Liver (tissue), 9 donors: ENCODE results near the gene TJAP1. TPM values are rescaled to one million over a fixed set of nuclear protein-coding genes. Genes with fewer than 3 reads are reported as not detected.
"Not testable (repeated sequence)": the region's sequence is repeated elsewhere in the genome, so short reads cannot be mapped to it uniquely, and the experiment has no call there.

Experiments used
- DNase-seq: peaks from one replicate; pipeline ENCODE4 v3.0.0-alpha.2; 2017; ENCODE audit warnings: low spot score
- H3K27ac ChIP-seq, 2 donors: one replicate each; pipeline ENCODE4 v1.7.0; 2013; ENCODE audit warnings: inconsistent platforms in 2 of 2, low read length in 2 of 2, control low read depth in 1 of 2, low read depth in 1 of 2, mild to moderate bottlenecking in 1 of 2
- H3K27me3 ChIP-seq, 4 donors: one replicate each; pipeline versions ENCODE4 v1.6.1 to v1.7.0; 2013; ENCODE audit warnings: low read length in 3 of 4, inconsistent platforms in 1 of 4, mild to moderate bottlenecking in 1 of 4, moderate library complexity in 1 of 4; ENCODE audit not compliant: control insufficient read depth in 4 of 4, insufficient read depth in 4 of 4
- H3K36me3 ChIP-seq, 4 donors: one replicate each; pipeline versions ENCODE4 v1.6.1 to v1.7.0; 2013; ENCODE audit warnings: low read length in 3 of 4, mild to moderate bottlenecking in 3 of 4, low read depth in 1 of 4, moderate library complexity in 1 of 4; ENCODE audit not compliant: control insufficient read depth in 4 of 4, insufficient read depth in 3 of 4
- H3K4me1 ChIP-seq, 4 donors: one replicate each; pipeline versions ENCODE4 v1.6.1 to v1.7.0; 2013; ENCODE audit warnings: low read length in 3 of 4, mild to moderate bottlenecking in 3 of 4, moderate library complexity in 1 of 4; ENCODE audit not compliant: control insufficient read depth in 4 of 4, insufficient read depth in 4 of 4
- H3K4me3 ChIP-seq, 3 donors: one replicate each; pipeline versions ENCODE4 v1.6.1 to v1.7.0; 2013; ENCODE audit warnings: low read length in 3 of 3, control low read depth in 1 of 3, low read depth in 1 of 3, mild to moderate bottlenecking in 1 of 3
- H3K9ac ChIP-seq, 2 donors: one replicate each; pipeline ENCODE4 v1.7.0; 2013; ENCODE audit warnings: low read length in 2 of 2, mild to moderate bottlenecking in 2 of 2, moderate library complexity in 2 of 2, control low read depth in 1 of 2, low read depth in 1 of 2
- H3K9me3 ChIP-seq, 4 donors: one replicate each; pipeline versions ENCODE4 v1.6.1 to v1.7.0; 2013; ENCODE audit warnings: low read length in 3 of 4; ENCODE audit not compliant: control insufficient read depth in 4 of 4
- EGR1 ChIP-seq, 2 donors: IDR thresholded peaks; 2 replicates each; pipeline ENCODE4 v1.6.1; 2016 to 2018; ENCODE audit warnings: antibody characterized with exemption in 2 of 2, low read depth in 2 of 2
- FOXA1 ChIP-seq: IDR thresholded peaks from 2 replicates; pipeline ENCODE4 v1.6.1; 2016; ENCODE audit warnings: antibody characterized with exemption
- FOXA2 ChIP-seq: IDR thresholded peaks from 2 replicates; pipeline ENCODE4 v1.6.1; 2016; ENCODE audit warnings: antibody characterized with exemption
- GABPA ChIP-seq, 2 donors: IDR thresholded peaks in 1 of 2; conservative IDR thresholded peaks in 1 of 2; 2 replicates each; pipeline ENCODE4 v1.6.1; 2016; ENCODE audit warnings: antibody characterized with exemption in 2 of 2, mild to moderate bottlenecking in 1 of 2, moderate library complexity in 1 of 2
- HNF4A ChIP-seq, 2 donors: conservative IDR thresholded peaks; 2 replicates each; pipeline ENCODE4 v1.6.1; 2016; ENCODE audit warnings: antibody characterized with exemption in 2 of 2, mild to moderate bottlenecking in 2 of 2
- HNF4G ChIP-seq: IDR thresholded peaks from 2 replicates; pipeline ENCODE4 v1.6.1; 2016; ENCODE audit warnings: antibody characterized with exemption
- JUND ChIP-seq, 2 donors: IDR thresholded peaks; 2 replicates each; pipeline ENCODE4 v1.6.1; 2016; ENCODE audit warnings: antibody characterized with exemption in 2 of 2
- NR2F2 ChIP-seq: IDR thresholded peaks from 2 replicates; pipeline ENCODE4 v1.6.1; 2016; ENCODE audit warnings: antibody characterized with exemption
- RAD21 ChIP-seq, 2 donors: IDR thresholded peaks; 2 replicates each; pipeline ENCODE4 v1.6.1; 2016; ENCODE audit warnings: antibody characterized with exemption in 2 of 2, mild to moderate bottlenecking in 2 of 2
- SP1 ChIP-seq: IDR thresholded peaks from 2 replicates; pipeline ENCODE4 v1.6.1; 2018; ENCODE audit warnings: antibody characterized with exemption, mild to moderate bottlenecking
- TAF1 ChIP-seq: conservative IDR thresholded peaks from 2 replicates; pipeline ENCODE4 v1.6.1; 2016; ENCODE audit warnings: antibody characterized with exemption, mild to moderate bottlenecking
- YY1 ChIP-seq: IDR thresholded peaks from 2 replicates; pipeline ENCODE4 v1.6.1; 2016; ENCODE audit warnings: antibody characterized with exemption, mild to moderate bottlenecking
- ZBTB33 ChIP-seq: IDR thresholded peaks from 2 replicates; pipeline ENCODE4 v1.6.1; 2016; ENCODE audit warnings: antibody characterized with exemption
- WGBS: extraction: QIAGEN DNeasy Blood & Tissue Kit; methylation state at CpG from one replicate; pipeline ENCODE4 v1.1.7; 2013; 5-methylcytosine and 5-hydroxymethylcytosine counted together
- polyA plus RNA-seq, 2 donors: library from polyadenylated mRNA; stranded (reverse) in 1 of 2; unstranded in 1 of 2; fragments of 200-250 nt in 1 of 2; fragments of >200 nt in 1 of 2; fragmentation: Nextera tagmentation in 1 of 2; extraction: Ambion mirVana in 1 of 2; gene quantifications; one replicate each; pipeline versions ENCODE4 v1.2.1 to v1.2.3, GENCODE V29; 2013 to 2015
- total RNA-seq, 2 donors: library from RNA; depleted of rRNA; stranded (reverse); fragments of >200 nt; gene quantifications; one replicate each; pipeline ENCODE4 v1.2.3, GENCODE V29; 2014
- donor health status: healthy.
- donor health status: healthy.
- donor health status: healthy.
- donor health status: healthy.
- donor health status: healthy.

TJAP1 gene
- total and polyA plus RNA-seq, 4 donors = 6.9 to 10.3 (median 7.8) TPM

- Histone ChIP-seq H3K9me3 (no peaks in the 10 kb centered on the region), H3K27ac (no peak overlapping the region), H3K4me1 (no peaks in the 10 kb centered on the region), H3K27me3 (no peaks in the 10 kb centered on the region), H3K4me3 (no peak overlapping the region), H3K9ac (no peak overlapping the region), H3K36me3 (peaks cover 18 to 89% (median 65%) of the 10 kb centered on the region in 4 donors)
- DNase-seq = no peak
- 86% methylated on average over 10 of the region's 10 CpGs for WGBS
- TF ChIP-seq HNF4A (conservative IDR thresholded peaks at IDR 0.05) (no peak), GABPA (IDR thresholded peaks at IDR 0.05 in 1 of 2, conservative IDR thresholded peaks at IDR 0.05 in 1 of 2) (no peak), EGR1 (IDR thresholded peaks at IDR 0.05; ENCODE audit: low read depth in 2 of 2) (no peak), TAF1 (no peak), NR2F2 (no peak), FOXA1 (no peak), RAD21 (IDR thresholded peaks at IDR 0.05) (no peak), HNF4G (no peak)
Observed at GRCh38 chr6:43524483-43524961, 47.2 kb downstream of the TJAP1 start.

DNA sequence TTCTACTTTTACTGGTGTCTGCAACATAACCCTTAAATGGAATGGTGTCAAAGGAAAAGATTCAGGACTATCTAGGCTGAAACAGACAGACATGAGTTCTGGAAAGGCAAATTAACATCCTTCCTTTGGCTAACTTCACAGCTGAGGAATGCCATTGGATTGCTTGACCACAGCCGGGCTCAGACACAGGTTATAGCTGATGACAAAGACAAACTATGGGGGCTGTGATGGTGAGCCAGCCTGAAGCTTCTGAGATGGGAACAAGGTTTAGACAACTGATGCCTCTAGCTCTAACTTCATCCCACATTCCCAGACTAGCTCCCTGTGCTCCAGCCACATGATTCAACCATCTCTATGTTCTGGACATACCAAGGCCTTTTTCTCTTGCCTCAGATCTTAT is 54.8 kb downstream of the TJAP1 start:
- H3K27ac ChIP-seq = no peak overlapping the region
- H3K9ac ChIP-seq = no peak overlapping the region
- H3K36me3 ChIP-seq = peaks cover 5 to 54% (median 26%) of the 10 kb centered on the region in 4 donors
- no peaks in the 10 kb centered on the region for H3K27me3 ChIP-seq
- H3K4me3 ChIP-seq = no peak overlapping the region
- H3K4me1 ChIP-seq = no peaks in the 10 kb centered on the region
- no peak for TF ChIP-seq JUND (IDR thresholded peaks at IDR 0.05)
- WGBS = 98% methylated on average over 1 of the region's 1 CpG
- H3K9me3 ChIP-seq = no peaks in the 10 kb centered on the region
- no peak for DNase-seq

DNA sequence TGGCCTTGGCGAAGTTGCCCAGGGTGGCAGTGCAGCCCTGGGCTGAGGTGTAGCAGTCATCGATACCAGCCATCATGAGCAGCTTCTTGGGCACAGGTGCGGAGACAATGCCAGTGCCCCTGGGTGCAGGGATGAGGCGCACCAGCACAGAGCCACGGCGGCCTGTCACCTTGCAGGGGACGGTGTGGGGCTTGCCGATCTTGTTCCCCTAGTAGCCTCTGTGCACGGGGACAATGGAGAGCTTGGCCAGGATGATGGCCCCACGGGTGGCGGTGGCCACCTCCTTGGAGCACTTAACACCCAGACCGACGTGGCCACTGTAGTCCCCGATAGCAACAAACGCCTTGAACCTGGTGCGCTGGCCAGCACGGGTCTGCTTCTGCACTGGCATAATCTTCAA is 61.6 kb downstream of the TJAP1 start:
- H3K27ac ChIP-seq, H3K9ac ChIP-seq, H3K9me3 ChIP-seq, H3K4me3 ChIP-seq, DNase-seq, H3K4me1 ChIP-seq, H3K27me3 ChIP-seq: not testable (repeated sequence)
- peaks cover 5 to 20% (median 7%) of the 10 kb centered on the region in 4 donors for H3K36me3 ChIP-seq
- 98% methylated on average over 15 of the region's 17 CpGs for WGBS

- H3K4me1 ChIP-seq, H3K4me3 ChIP-seq, H3K9me3 ChIP-seq, H3K27ac ChIP-seq, H3K9ac ChIP-seq, H3K27me3 ChIP-seq, DNase-seq: not testable (repeated sequence)
- 98% methylated on average over 20 of the region's 20 CpGs for WGBS
- peaks cover 3 to 24% (median 8%) of the 10 kb centered on the region in 4 donors for H3K36me3 ChIP-seq
Observed at GRCh38 chr6:43539409-43539808, 62.0 kb downstream of the TJAP1 start.

DNA sequence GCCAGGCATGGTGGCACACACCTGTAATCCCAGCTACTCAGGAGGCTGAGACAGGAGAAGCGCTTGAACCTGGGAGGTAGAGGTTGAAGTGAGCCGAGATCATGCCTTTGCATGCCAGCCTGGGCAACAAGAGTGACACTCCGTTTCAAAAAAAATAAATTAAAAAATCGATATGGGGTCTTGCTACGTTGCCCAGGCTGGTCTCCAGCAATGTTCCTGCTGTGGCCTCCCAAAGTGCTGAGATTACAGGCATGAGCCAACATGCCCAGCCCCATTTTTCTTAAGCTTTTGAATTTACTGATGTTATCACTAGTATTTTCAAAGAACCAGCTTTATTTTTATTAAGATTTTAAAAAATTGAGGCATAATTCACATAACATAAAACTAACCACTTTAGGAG is 63.1 kb downstream of the TJAP1 start:
- H3K9me3 ChIP-seq = no peaks in the 10 kb centered on the region
- no peaks in the 10 kb centered on the region for H3K4me1 ChIP-seq
- no peak overlapping the region for H3K9ac ChIP-seq
- no peak overlapping the region for H3K27ac ChIP-seq
- WGBS = 98% methylated on average over 5 of the region's 5 CpGs
- no peaks in the 10 kb centered on the region for H3K27me3 ChIP-seq
- no peak for DNase-seq
- no peak overlapping the region for H3K4me3 ChIP-seq
- H3K36me3 ChIP-seq = peaks cover 2 to 26% (median 12%) of the 10 kb centered on the region in 4 donors
- TF ChIP-seq EGR1 (IDR thresholded peaks at IDR 0.05; ENCODE audit: low read depth in 2 of 2) = no peak
- no peak for TF ChIP-seq FOXA2
- TF ChIP-seq ZBTB33 = no peak
- TF ChIP-seq SP1 = no peak
- TF ChIP-seq JUND (IDR thresholded peaks at IDR 0.05) = no peak
- TF ChIP-seq YY1 = no peak
